ENCODE results near the gene ZNF135.

The ZNF135 gene

GRCh38 chr19:58096884-58097283 is 37.8 kb downstream of the ZNF135 start:
- no peak for DNase-seq

DNA sequence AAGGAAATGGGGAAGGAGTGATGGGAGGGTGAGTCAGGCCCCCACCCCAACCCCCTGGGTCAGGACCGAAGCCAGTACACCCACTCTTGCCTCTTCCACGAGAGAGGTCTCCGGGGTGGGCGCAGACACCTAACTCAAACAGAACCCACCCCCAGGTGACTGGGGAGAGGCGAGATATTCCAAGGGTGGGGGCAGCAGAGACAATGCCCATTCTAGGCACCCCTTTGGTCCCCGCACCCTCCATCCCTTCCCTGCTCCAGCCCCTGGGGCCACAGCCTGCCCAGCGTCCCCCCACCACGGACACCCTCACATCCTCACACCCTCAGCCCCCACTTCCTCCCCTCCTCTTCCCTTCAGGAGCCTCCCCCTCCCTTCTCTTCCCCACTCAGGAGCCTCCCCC is 38.3 kb downstream of the ZNF135 start:
- DNase-seq = no peak

DNA sequence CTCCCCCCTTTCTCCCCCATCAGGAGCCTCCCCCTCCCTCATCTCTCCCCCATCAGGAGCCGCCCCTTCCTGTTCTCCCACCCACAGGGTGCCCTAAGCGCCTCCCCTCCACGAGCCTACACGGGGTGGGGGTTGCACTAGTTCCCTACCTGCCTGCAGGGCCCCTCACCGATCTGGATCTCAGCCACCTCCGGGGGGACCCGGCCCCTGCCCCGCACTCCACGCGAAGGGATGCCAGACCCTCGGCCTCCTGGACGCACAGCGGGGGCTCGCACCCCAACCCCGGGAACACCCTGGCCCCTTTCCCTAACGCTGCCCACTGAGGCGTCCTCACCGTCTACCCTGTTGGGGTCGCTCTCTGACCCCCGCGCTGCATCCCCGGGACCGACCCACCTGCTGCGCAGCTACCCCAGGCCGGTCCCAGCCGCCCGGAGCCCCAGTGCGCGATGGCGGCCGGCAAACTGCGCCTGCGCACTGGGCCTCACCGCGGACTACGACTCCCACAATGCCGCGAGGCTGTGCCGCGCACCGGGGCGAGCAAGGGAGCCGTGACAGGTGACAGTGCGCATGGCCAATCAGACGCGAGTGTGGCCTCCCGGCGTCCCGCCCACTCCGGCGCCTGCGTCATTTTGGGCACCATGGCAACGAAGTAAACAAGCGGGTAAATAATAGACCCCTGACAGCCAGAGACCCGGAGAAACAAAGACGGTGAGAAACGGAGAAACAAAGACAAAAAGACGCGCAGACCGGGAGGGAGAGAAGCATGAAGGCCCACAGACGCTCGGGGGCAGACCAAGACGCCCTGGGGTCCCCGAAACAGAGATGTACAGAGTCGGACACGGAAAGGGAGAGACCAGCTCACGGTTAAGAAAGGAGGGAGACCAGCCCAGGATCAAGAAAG is 38.9 kb downstream of the ZNF135 start, which contains the start of gene ZSCAN18:
TSS of gene ZSCAN18 (minus strand) at position 451 of the 901 bp plus-strand sequence. CDS start 7,964 bp downstream, outside the sequence.
- peak; percentile 92 for DNase-seq

GRCh38 chr19:58098682-58098998 is 39.6 kb downstream of the ZNF135 start:
- DNase-seq = peak; percentile 15

DNA sequence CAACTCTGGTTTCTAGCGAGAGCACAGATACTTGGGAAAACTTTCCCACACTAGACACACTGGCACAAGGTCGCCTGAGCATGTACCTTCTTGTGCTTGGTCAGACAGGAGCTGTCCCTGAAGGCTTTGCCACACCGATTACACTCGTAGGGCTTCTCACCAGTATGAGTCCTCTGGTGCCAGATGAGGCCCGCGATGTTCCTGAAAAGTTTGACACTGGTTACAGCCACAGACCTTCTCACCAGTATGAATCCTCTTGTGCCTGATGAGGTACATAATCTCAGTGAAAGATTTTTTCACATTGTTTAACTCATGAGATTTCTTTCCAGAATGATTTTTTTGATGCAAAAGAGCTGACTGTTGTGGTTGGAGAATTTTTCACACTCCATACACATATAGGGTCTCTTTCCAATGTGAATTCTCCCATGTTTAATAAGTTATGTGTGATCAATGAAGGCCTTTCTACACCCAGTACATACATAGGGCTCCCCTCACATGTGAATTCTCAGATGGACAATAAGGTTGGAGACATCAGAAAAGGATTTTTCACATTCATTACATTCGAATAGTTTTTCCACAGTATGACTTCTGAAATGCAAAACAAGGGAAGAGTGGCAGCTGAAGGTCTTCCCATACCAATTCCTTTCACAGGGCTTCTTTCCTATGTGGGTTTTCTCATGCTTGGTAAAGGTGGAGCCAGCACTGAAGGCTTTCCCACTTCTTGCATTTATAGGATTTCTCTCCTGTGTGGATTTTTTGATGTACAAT is 48.9 kb downstream of the ZNF135 start:
- no peak for DNase-seq

DNA sequence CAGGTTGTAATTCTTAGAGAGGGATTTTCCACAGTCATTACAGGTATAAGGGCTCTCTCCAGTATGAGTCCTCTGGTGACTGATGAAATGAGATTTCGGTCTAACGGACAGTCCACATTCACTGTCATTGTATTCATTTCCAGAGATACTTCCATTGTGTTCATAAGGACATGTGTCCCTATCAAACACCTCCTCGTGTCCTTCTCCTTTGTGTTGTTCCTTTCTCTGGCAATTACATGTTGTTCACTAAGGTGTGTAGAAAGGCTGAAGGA is 49.4 kb downstream of the ZNF135 start:
- DNase-seq = no peak

DNA sequence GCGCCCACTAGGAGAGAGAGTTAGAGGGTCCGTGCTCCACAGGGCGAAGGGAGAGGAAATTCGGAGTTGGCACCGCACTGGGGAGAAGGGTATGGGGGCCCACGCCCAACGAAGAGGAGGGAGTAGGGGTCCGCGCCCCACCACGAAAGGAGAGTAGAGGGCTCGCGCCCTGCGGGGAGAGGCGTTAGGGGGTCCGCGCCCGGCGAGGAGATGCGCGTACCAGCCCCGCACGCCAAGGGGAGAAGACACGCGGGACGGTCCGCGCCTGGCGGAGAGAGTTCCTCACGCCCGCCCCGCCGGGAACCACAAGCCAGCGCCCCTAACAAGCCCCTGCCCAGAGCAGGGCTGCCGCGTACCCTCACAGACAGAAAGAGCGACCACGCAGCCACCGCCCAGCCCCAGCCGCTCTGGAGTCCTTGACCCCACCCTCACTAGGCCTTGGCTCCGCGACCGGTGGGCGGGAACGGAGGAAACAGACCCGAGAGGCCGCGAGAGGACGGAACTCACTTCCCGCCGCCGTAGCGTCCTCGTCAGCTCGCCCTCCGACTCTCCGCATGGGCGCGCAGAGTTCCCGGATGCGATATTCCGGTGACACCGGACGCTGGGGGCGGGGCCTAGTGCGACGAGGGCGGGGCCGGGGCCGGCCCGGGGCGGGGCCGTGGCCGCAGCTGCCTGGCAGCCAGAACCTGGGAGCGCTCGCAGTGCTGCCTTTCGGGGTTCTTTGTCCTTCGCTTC is 58.9 kb downstream of the ZNF135 start:
- no peak for DNase-seq

- DNase-seq = no peak
Measured at GRCh38 chr19:58118979-58119733, 60.1 kb downstream of the ZNF135 start.

All from hematopoietic multipotent progenitor cell treated with erythropoietin and hydrocortisone succinate and interleukin-3 and kit ligand, for 6 days (in vitro differentiated cells).